Stimulated activated CD8-positive, alpha-beta memory T cell treated with anti-CD3 and anti-CD28 coated beads, Interleukin-4, amount 100 ng/mL, for 1 hour (primary cell): ENCODE measurements around the gene TM2D3.
"Not testable (repeated sequence)": the region's sequence is repeated elsewhere in the genome, so short reads cannot be mapped to it uniquely, and the experiment has no call there.

ENCODE experiments used
- DNase-seq, 2 donors: peaks; one replicate each; pipeline ENCODE4 v3.0.0-alpha.2; 2020; ENCODE audit warnings: low read depth in 2 of 2, low spot score in 1 of 2

TM2D3 gene

DNA sequence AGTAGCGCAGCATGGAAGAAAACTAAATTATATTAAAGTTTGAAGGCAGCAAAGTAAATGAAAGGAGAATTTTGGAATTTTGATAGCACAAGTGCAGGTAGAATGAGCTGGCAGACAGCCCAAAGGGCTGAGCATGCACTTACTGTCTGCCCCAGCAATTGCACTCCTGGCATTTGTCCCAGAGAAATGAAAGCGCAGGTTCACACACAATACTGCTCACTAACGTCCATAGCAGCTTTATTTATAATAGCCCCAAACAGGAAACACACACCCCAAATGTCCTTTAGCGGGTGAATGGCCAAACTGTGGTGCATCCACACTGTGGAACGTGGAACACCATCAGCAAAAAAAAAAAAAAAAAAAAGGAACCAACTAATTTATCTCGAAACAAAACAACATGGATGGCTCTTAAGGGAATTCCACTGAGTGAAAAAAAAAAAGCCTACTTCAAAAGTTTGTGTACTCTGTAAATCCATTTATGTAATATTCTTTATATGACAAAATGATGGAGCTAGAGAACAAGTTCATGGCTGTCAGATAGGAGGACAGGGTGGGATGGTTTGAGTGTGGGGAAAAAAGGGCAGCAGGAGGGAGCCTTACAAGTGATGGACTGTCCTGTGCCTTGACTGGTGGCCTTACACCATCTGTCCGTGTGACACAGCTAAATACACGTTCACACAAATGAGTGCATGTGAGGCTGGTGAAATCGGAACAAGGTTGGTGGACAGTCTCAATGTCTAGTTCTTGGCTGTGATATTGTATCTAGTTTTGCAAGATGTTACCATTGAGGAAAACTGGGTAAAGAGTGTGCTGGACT, 6.0 kb upstream of the TM2D3 start:
- DNase-seq: no peak

DNA sequence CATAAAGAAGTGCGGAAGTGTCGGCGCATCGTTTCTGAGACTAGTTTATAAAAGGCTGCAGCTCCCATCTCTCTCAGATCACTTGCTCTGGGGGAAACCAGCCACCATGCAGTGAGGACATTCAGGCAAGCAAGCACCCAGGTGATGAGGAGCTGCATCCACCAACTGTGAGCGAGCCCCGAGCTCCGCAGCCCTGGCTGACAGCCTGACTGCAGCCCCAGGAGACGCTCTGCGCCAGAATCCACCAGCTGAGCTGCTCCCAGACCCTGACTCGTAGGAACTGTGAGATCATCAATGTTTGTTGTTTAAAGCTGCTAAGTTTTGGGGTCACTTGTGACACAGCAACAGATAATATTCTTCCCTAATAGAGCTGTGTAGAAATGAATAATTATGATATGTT, 5.0 kb upstream of the TM2D3 start:
- DNase-seq: no peak

GRCh38 chr15:101654624-101655337, 2.6 kb upstream of the TM2D3 start:
- not testable (repeated sequence) for DNase-seq

- no peak for DNase-seq
Measured at GRCh38 chr15:101654171-101654570, 2.0 kb upstream of the TM2D3 start.

DNA sequence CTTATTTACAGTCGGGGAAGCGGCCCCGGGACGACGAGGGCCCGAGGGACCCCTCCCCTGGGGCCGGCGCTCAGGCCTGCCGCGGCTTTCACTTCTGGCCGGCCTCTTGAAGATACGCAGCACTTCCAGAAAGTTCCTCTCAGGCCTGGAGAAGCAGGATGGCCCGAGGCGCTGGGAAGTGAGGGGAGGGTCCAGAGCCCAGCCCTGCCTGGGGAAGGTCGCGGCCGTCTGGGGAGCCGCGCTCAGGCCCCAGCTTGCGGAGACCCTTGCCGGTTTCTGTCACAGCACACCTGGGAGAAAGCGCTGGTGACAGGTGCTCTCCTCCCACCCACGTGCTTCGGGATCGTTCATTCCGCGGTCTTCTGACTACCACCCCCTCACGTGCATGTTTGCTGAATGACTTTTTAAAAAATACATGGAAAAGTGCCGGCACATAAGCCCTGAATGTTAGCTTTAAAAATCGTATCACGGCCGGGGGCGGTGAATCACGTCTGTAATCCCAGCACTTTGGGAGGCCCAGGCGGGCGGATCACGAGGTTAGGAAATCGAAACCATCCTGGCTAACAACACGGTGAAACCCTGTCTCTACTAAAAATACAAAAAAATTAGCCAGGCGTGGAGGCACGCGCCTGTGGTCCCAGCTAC, 727 bp upstream of the TM2D3 start:
- no peak for DNase-seq

DNA sequence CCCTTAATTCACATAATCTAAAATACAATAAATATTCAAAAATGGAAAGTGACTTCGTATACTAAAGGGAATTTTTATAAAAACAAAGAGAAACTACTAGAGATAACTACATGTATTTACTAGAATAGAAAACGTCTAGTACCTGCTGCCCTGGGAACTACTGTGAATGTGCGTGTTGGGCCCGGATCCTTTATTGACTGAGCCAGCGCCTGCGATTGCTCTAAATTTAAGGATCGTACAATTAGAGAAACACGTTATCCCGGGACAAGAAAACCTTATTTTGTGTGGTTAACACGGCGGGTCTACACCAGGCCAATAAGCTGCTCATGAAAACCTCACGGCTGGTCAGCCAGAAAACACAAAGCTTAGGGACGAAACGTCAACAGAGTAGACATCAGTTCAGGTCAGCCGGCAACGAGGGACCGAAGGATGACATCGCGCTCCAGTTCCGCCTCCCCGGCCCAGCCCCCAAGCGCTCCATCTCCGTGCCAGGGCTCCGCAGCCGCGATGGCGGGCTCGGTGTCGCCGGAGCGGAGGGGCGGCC, 555 bp downstream of the TM2D3 start:
- no peak for DNase-seq

- no peak for DNase-seq
Measured at GRCh38 chr15:101650145-101650544, 2.0 kb downstream of the TM2D3 start.

GRCh38 chr15:101648356-101648755, 3.8 kb downstream of the TM2D3 start:
- no peak for DNase-seq

DNA sequence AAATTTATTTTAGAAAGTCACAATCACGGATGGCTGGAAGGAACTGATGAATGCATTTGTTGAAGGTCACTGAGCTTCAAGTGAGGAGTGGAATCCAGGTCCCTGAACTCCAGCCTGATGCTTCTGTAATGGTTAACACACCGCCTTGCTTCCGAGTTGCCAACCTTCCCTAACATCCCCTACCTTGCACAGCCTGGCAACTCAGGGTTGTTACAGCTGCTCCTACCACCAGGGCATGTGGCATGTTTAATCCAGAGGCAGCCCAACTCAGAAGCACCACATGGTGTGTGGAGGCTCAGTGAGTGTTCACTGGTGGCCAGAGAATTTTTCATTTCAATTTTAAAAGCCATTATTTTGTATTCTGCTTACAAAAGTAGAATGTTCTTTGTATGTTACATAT, 4.9 kb downstream of the TM2D3 start:
- DNase-seq: no peak

GRCh38 chr15:101646672-101647071, 5.5 kb downstream of the TM2D3 start:
- no peak for DNase-seq

DNA sequence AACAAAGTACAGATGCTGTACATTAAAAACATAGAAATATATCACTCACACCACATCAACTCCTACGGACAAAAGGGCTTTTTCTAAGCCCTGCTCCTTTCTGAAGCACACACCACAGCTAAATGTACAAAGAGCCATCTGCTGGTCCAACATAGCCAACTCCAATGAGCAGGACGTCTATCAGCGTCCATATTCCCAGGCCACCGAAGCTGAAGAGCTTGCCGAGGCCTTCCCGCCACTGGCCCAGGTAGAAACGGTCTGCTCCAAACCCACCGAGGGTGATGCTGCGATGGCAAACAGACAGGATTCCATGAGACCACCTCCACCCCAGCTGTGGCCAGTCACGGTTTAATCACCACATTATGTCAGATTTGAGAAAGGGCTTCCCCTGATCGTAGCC, 9.8 kb downstream of the TM2D3 start:
- DNase-seq: no peak

DNA sequence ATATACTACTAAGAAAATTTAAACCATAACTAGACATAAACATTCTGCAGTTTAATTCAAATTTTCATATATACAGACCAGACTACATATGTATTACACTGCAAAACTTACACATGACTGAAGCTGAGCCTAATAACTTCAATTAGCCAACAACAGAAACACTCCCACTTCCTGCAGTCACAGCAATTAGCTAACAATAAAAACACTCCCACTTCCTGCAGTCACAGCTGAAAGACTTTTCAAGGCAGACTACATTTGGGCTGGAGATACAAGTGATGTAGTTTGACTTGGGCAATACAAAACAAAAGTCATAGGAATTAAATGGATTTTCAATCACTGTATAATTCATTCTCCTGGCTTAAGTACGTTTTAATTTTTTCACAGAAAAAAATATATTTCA, 10.3 kb downstream of the TM2D3 start:
- no peak for DNase-seq

GRCh38 chr15:101641129-101641764, 10.9 kb downstream of the TM2D3 start:
- peak; percentile 40 to 42 for DNase-seq

DNA sequence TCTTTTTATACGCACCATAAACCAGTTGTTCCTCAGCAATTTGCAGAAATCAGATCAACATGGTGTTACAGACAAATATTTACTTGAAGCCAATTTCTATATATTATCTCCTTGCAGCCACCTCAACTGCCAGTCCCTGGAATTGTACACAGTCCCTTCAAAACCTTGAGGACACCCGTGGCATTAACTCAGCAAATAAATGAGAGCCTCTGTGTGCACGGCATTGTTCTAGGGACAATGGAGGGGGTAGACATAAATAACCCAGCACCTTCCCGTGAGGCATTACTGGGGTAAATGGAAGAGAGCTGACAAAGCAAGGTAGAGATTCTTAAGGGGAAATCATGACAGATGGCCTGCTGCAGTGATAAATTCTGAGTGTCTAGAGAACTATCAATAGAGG, 12.5 kb downstream of the TM2D3 start:
- DNase-seq: no peak

DNA sequence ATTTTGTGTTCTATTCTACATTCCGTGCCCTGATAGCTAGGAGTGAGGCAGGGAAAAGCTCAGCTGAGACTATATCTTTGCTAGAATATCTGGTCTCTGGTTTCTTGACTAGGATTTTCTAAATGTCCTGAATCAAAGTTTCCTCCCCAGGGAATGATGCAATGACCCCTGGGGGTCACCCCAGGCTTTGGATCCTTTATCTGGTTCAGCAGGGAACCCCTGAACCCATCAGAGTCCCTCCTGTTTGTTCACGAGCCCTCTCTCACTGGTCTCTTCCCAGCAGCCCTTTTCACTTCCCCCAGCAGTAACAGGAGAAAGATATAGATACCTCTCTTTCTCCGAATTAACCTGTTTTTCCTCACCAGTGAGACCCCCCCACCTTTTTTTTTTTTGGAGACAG, 14.3 kb downstream of the TM2D3 start:
- no peak for DNase-seq

DNA sequence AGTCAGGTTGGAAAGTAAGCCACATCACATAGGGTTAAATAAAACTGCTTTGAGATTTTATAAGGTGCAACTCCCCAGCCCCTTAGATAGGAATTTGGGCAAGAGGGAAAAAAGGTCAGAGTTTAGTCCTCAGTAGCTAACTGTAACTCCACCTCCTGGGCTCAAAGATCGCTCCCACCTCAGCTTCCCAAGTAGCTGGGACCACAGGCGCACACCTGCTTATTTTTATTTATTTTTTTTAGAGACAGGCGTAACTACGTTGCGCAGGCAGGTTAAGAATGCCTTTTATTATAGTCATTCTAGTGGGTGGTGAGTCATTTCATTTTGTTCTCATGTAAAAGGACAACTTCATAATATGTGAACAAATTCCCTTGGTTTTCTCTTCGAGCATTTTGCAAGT, 14.7 kb downstream of the TM2D3 start:
- no peak for DNase-seq

DNA sequence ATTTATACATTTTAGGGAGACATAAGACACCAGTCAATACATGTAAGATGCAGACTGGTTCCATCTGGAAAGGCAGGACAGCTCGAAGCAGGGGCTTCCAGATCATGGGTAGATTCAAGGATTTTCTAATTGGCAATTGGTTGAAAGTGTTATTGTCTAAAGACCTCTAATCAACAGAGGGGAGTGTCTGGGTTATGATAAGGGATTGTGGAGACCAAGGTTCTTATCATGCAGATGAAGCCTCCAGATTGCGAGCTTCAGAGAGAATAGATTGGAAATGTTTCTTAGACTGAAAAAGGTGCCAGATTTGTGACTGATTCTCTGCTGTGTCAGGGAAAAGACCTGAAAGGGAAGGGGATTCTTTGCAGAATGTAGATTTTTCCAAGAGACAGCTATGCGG, 15.1 kb downstream of the TM2D3 start:
- no peak for DNase-seq

DNA sequence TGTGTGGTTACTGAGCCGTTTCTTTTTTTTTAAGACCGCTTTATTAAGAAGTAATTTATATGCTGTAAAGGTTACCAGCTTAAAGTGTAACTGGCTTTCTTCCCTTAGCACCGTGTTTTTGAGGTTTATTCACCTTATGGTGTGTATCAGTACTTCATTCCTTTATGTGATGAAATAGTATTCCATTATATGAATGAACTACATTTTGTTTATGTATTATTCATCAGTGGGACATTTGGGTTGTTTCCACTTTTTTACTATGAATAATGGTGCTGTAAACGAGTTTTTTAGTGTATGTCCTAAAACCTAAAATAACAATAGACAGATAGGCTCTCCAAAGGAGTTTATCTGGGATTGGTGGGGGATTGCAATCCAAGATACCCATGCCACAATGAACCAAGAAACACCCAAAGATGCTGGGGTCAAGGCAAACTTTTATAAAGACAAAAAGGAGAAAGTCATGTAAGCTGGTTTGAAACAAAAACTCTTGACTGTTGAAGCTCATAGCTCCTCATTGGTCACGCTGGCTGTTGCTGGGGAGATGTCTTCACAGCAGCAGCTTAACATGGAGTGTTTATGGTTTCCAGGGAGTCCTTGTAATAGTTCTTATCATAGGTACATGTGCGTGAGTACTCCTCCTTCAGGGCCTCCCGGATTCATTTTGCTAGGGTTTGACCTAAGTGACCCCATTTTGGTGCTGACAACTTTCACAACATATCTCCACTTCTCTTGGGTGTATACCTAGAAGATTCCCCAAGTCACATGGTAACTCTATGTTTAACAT, 16.0 kb downstream of the TM2D3 start:
- no peak for DNase-seq

GRCh38 chr15:101633356-101633755, 18.8 kb downstream of the TM2D3 start:
- DNase-seq: no peak

DNA sequence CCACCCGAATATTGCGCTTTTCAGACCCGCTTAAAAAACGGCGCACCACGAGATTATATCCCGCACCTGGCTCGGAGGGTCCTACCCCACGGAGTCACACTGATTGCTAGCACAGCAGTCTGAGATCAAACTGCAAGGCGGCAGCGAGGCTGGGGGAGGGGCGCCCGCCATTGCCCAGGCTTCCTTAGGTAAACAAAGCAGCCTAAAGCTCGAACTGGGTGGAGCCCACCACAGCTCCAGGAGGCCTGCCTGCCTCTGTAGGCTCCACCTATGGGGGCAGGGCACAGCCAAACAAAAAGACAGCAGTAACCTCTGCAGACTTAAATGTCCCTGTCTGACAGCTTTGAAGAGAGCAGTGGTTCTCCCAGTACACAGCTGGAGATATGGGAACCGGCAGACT, 25.5 kb downstream of the TM2D3 start:
- not testable (repeated sequence) for DNase-seq

- no peak for DNase-seq
Measured at GRCh38 chr15:101625980-101626379, 26.2 kb downstream of the TM2D3 start.
